Measurements from ENCODE around the gene FAM174B.

Gene FAM174B

DNA sequence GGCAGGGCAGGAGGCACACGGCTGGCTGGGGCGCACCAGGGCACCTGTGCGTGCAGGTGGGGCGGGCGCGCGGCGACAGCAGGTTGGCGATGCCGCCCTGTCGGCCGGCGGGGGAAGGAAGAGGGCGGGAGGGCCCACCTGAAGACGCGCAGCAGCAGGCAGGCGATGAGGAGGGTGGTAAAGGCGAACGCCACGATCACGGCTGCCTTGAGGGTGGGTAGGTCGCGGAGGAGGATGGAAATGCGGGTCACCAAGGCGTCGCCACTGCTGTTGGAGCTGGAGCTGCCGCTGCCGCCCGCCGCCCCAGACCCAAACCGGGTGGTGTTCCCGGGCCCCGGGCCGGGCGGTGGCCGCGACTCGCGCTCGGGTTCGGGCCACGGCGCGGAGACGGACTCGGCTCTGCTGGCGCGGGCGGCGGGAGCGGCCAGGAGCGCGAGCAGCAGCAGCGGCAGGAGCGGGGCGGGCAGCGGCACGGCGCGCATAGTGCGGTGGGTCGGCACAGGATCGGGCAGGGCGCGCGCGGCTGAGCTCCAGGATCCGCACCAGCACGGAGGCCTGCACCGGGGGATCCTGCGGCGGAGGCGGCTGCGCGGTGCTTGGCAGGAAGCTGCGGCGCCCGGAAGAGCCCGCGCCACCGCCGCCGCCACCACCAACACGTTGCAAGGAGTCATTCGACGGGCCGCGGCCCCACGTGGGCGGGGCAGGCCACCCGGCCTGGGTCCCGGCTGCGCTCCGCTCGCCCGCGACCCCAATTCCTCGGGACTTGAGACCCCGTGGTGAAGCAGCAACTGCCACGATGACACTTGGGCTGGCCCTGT is at the start of gene FAM174B:
Gene FAM174B, minus strand, starts transcription at position 598 of the 818 bp plus-strand sequence.
- H3K4me3 ChIP-seq (ENCODE audit: low read depth, low read length) = peak within 1 kb of the TSS; percentile 53
- no peak for DNase-seq (ENCODE audit: low read depth)
- TF ChIP-seq, protein P1, sequence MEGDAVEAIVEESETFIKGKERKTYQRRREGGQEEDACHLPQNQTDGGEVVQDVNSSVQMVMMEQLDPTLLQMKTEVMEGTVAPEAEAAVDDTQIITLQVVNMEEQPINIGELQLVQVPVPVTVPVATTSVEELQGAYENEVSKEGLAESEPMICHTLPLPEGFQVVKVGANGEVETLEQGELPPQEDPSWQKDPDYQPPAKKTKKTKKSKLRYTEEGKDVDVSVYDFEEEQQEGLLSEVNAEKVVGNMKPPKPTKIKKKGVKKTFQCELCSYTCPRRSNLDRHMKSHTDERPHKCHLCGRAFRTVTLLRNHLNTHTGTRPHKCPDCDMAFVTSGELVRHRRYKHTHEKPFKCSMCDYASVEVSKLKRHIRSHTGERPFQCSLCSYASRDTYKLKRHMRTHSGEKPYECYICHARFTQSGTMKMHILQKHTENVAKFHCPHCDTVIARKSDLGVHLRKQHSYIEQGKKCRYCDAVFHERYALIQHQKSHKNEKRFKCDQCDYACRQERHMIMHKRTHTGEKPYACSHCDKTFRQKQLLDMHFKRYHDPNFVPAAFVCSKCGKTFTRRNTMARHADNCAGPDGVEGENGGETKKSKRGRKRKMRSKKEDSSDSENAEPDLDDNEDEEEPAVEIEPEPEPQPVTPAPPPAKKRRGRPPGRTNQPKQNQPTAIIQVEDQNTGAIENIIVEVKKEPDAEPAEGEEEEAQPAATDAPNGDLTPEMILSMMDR (conservative IDR thresholded peaks at IDR 0.05; ENCODE audit: low read depth, low read length) = no peak

DNA sequence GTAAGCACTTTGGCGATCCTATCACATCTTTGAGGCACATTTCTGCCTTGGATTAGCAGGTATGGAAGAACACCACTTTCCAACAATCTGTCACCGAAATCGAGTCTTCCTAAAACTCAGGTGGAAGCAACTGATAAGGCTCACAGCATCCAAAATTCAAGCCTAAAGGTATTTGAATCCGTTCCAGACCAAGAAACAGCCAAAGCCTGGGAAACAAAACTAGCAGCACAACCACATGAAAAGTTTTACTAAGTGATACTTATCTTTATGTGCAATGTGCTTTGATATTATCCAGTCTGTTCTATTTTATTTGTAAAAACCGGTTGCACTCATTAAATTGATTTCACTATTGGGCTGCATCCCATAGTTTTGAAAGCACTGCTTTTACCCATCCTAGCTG is 40.5 kb upstream of the FAM174B start:
- DNase-seq (ENCODE audit: low read depth) = no peak
- H3K4me3 ChIP-seq (ENCODE audit: low read depth, low read length) = no peak overlapping the region
- TF ChIP-seq, protein P1 (conservative IDR thresholded peaks at IDR 0.05; ENCODE audit: low read depth, low read length) = no peak

DNA sequence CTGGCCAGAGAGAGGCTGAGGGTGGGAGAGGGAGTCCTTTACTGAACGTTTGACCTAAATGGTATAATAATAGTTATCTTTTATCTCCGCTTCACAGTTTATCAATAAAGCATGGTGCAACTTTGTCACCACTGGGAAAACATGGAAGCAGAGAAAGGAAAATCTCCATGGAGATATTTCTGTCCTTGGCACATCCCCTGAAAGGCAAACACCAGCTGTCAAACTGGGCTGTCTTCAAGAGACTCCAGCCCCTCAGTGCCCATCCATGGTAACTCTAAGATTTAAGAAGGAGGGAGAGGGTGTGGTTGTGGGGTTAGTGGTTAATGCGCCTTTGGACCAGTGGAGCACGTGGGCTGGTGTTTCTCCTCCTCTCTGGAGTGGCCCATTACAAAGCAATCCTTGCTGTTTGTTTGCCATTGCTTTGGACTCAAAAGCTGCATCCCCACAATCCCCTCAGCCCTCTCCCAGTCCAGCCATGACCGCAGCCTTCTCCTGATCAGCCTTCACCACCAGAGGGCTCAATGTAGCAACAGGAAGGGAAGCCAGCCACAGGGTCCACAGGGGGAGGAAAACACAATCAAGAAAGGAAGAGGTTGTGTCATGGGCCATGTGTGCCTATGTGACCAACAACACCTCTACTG is 38.2 kb upstream of the FAM174B start:
- H3K4me3 ChIP-seq (ENCODE audit: low read depth, low read length) = no peak overlapping the region
- TF ChIP-seq, protein P1 (conservative IDR thresholded peaks at IDR 0.05; ENCODE audit: low read depth, low read length) = peak; percentile 75
- DNase-seq (ENCODE audit: low read depth) = peak; percentile 50

DNA sequence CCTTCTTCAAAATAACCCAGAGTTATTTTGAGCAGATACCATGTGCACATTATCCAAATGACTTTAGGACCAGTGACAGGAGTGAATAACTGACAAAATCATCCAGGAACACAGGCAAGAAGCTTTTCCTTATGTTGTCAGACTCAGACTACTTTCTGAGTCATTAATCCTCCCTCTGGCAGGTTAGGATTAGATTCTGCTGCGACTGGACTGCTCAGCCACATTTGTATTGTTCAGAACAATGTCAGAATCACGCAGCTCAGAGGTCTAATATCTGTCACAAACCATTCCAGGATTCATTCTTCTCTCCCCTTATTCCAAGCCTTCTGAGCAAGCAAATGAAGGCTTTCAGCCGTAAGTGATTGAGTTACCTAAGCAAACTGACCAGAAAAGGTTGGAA is 34.8 kb upstream of the FAM174B start:
- H3K4me3 ChIP-seq (ENCODE audit: low read depth, low read length) = no peak overlapping the region
- DNase-seq (ENCODE audit: low read depth) = no peak
- TF ChIP-seq, protein P1 (conservative IDR thresholded peaks at IDR 0.05; ENCODE audit: low read depth, low read length) = no peak

DNA sequence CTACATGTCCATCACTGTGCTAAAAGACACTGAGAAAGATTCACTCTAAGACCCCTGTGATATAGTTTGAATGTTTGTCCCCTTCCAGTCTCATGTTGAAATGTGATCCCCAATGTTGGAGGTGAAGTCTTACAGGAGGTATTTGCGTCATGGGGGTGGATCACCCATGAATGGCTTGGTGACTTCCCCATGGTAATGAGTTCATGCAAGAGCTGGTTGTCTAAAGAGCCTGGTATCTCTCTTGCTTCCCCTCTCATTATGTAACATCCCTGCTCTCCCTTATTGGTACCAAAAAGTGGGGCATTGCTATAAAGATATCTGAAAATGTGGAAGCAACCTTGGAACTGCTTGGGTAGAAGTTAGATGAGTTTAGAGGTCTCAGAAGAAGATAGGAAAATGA is 32.2 kb upstream of the FAM174B start:
- DNase-seq (ENCODE audit: low read depth) = no peak
- TF ChIP-seq, protein P1 (conservative IDR thresholded peaks at IDR 0.05; ENCODE audit: low read depth, low read length) = no peak
- no peak overlapping the region for H3K4me3 ChIP-seq (ENCODE audit: low read depth, low read length)

DNA sequence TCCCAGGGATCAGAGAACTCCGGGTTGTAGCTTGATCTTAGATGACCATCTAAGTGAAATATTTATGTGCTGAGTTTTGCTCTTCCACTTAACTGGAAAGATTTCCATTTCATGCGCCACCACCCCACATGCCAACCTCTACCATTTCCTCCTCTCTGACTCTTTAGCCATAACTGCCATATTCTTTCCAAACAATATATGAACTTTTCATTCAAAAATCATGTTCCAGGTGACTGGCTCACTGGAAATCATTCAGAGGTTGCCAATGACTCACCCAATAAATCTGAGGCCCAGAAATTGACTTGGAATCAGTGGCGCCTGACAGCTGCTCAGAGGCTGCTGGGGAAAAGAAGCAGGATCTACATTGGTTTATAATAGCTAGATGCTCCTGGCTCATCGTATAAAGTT is 31.6 kb upstream of the FAM174B start:
- TF ChIP-seq, protein P1 (conservative IDR thresholded peaks at IDR 0.05; ENCODE audit: low read depth, low read length) = no peak
- no peak for DNase-seq (ENCODE audit: low read depth)
- H3K4me3 ChIP-seq (ENCODE audit: low read depth, low read length) = no peak overlapping the region
